Calu3 (cell line): ENCODE measurements around the gene TXNDC5. TPM values are rescaled to one million over a fixed set of nuclear protein-coding genes. Genes with fewer than 3 reads are reported as not detected.

Experiments
- BruUV-seq: library from RNA; stranded (reverse); fragments of 400-500 nt; replicated peaks from 2 replicates; lab custom pipeline; 2021; lab: Mats Ljungman, UMichigan
- CTCF ChIA-PET: fragments of 300-600 bp; sonication (Branson Sonifier 250); formaldehyde crosslinking; loops from one replicate; lab custom pipeline; 2022; ENCODE audit warnings: antibody characterized with exemption; lab: Charles Lee
- DNase-seq: peaks from one replicate; pipeline ENCODE4 v3.0.0; 2022
- H3K27ac Mint-ChIP-seq: one replicate; pipeline ENCODE4 v1.8.0; 2022; ENCODE audit warnings: mixed read lengths; ENCODE audit not compliant: unreplicated experiment
- H3K27me3 Mint-ChIP-seq: one replicate; pipeline ENCODE4 v1.8.0; 2022; ENCODE audit warnings: mixed read lengths; ENCODE audit not compliant: unreplicated experiment
- H3K36me3 Mint-ChIP-seq: one replicate; pipeline ENCODE4 v1.8.0; 2022; ENCODE audit warnings: mild to moderate bottlenecking, moderate library complexity, mixed read lengths; ENCODE audit not compliant: insufficient read depth, unreplicated experiment
- H3K4me1 Mint-ChIP-seq: one replicate; pipeline ENCODE4 v1.8.0; 2022; ENCODE audit warnings: mild to moderate bottlenecking, low read depth, mixed read lengths; ENCODE audit not compliant: unreplicated experiment
- H3K4me3 Mint-ChIP-seq: one replicate; pipeline ENCODE4 v1.8.0; 2022; ENCODE audit warnings: mild to moderate bottlenecking, low read depth, moderate library complexity, mixed read lengths; ENCODE audit not compliant: unreplicated experiment
- H3K9me3 Mint-ChIP-seq: one replicate; pipeline ENCODE4 v1.8.0; 2022; ENCODE audit warnings: low read depth, mixed read lengths; ENCODE audit not compliant: unreplicated experiment
- CTCF ChIP-seq: fragments of 200-600 bp; IDR thresholded peaks from one replicate; pipeline ENCODE4 v1.8.0; 2022; ENCODE audit warnings: antibody characterized with exemption; ENCODE audit not compliant: unreplicated experiment
- intact Hi-C: fragments of 100-400 bp; cut with micrococcal nuclease; formaldehyde crosslinking; loops from one replicate; pipeline ENCODE4 v1.10.0; 2022; ENCODE audit not compliant: unreplicated experiment
- total RNA-seq: library from RNA; stranded (reverse); gene quantifications from 2 replicates; pipeline ENCODE4 v1.2.3, GENCODE V29; 2022

The TXNDC5 gene
- total RNA-seq, 1 experiment from 2014 or later: 111 TPM

- Mint-ChIP-seq H3K4me1 (no peaks in the 10 kb centered on the region), H3K36me3 (no peaks in the 10 kb centered on the region), H3K27me3 (no peaks in the 10 kb centered on the region), H3K4me3 (no peak overlapping the region), H3K9me3 (peaks cover 2% of the 10 kb centered on the region), H3K27ac (no peak overlapping the region)
- DNase-seq: no peak
- BruUV-seq: no TSS peak
- TF ChIP-seq CTCF: no peak
- CTCF ChIA-PET: no interaction called here
- intact Hi-C loops: no loop called here
These were observed 9.8 kb upstream of the TXNDC5 start for GRCh38 chr6:7920425-7920824.

- Mint-ChIP-seq H3K27me3 (no peaks in the 10 kb centered on the region), H3K4me1 (no peaks in the 10 kb centered on the region), H3K36me3 (no peaks in the 10 kb centered on the region), H3K27ac (no peak overlapping the region), H3K4me3 (no peak overlapping the region), H3K9me3 (no peaks in the 10 kb centered on the region)
- CTCF ChIA-PET: no interaction called here
- no TSS peak for BruUV-seq
- intact Hi-C loops: no loop called here
- TF ChIP-seq CTCF: no peak
- no peak for DNase-seq
These were observed 9.3 kb upstream of the TXNDC5 start for GRCh38 chr6:7919871-7920270.

GRCh38 chr6:7918403-7918802 is 7.8 kb upstream of the TXNDC5 start:
- intact Hi-C loops: no loop called here
- Mint-ChIP-seq H3K27me3 (no peaks in the 10 kb centered on the region), H3K36me3 (no peaks in the 10 kb centered on the region), H3K4me1 (no peaks in the 10 kb centered on the region), H3K4me3 (no peak overlapping the region), H3K9me3 (no peaks in the 10 kb centered on the region), H3K27ac (no peak overlapping the region)
- no peak for DNase-seq
- CTCF ChIA-PET: no interaction called here
- TF ChIP-seq CTCF: no peak
- BruUV-seq: no TSS peak

- TF ChIP-seq CTCF: no peak
- H3K27me3 Mint-ChIP-seq: no peaks in the 10 kb centered on the region
- DNase-seq: no peak
- no peaks in the 10 kb centered on the region for H3K9me3 Mint-ChIP-seq
- H3K27ac Mint-ChIP-seq: no peak overlapping the region
- no peaks in the 10 kb centered on the region for H3K4me1 Mint-ChIP-seq
- CTCF ChIA-PET: interaction anchor here (0.6 kb wide), 1 partner anchor 9 kb away, joined by 7 read pairs; no protein-coding TSS in a partner anchor
- no peak overlapping the region for H3K4me3 Mint-ChIP-seq
- intact Hi-C loops: no loop called here
- BruUV-seq: no TSS peak
- no peaks in the 10 kb centered on the region for H3K36me3 Mint-ChIP-seq
These were observed 7.1 kb upstream of the TXNDC5 start for GRCh38 chr6:7917729-7918128.
